ENCODE data around the gene CYP1A2. TPM values are rescaled to one million over a fixed set of nuclear protein-coding genes. Genes with fewer than 3 reads are reported as not detected.

The CYP1A2 gene
- total RNA-seq, 2 experiments from 2014 or later, result not detected

GRCh38 chr15:74799856-74800558 lies 51.4 kb downstream of the CYP1A2 start:
- H3K4me3 Mint-ChIP-seq, result no peak overlapping the region
- ATAC-seq, result peak; percentile 91
- no peaks in the 10 kb centered on the region for H3K27me3 Mint-ChIP-seq
- DNase-seq, result peak; percentile 91
- peak; percentile 98 for TF ChIP-seq CTCF (IDR thresholded peaks at IDR 0.05)
- peaks cover 71% of the 10 kb centered on the region for H3K36me3 Mint-ChIP-seq (ENCODE audit: low read depth)
- intact Hi-C loops (cut with micrococcal nuclease), result loop anchor here (2.0 kb wide), 1 partner anchor 29 kb away; no protein-coding TSS in a partner anchor
- no peaks in the 10 kb centered on the region for H3K9me3 Mint-ChIP-seq
- H3K27ac Mint-ChIP-seq, result peak overlapping the region; percentile 90
- ChIA-PET CTCF (interaction anchor here (0.7 to 25.9 kb wide), 14 partner anchors 9 to 179 kb away, joined by 3 to 1327 read pairs (median 4); partner anchors contain the start of genes CPLX3 and CSK), POLR2A (interaction anchor here (0.7 to 3.7 kb wide), 10 partner anchors 9 to 254 kb away, joined by 3 to 31 read pairs (median 8); no protein-coding TSS in a partner anchor)
- peaks cover 46% of the 10 kb centered on the region for H3K4me1 Mint-ChIP-seq (ENCODE audit: low read depth)

- no peak for TF ChIP-seq CTCF (IDR thresholded peaks at IDR 0.05)
- CTCF ChIA-PET, result interaction anchor here (1.0 to 25.9 kb wide), 5 partner anchors 10 to 179 kb away, joined by 3 to 1327 read pairs (median 5); partner anchors contain the start of gene CSK
- intact Hi-C loops (cut with micrococcal nuclease), result loop anchor here (2.0 kb wide), 1 partner anchor 30 kb away; no protein-coding TSS in a partner anchor
- Mint-ChIP-seq H3K27ac (peak overlapping the region; percentile 90), H3K27me3 (no peaks in the 10 kb centered on the region), H3K36me3 (ENCODE audit: low read depth) (peaks cover 67% of the 10 kb centered on the region), H3K4me3 (no peak overlapping the region), H3K4me1 (ENCODE audit: low read depth) (peaks cover 41% of the 10 kb centered on the region), H3K9me3 (no peaks in the 10 kb centered on the region)
- no peak for ATAC-seq
- POLR2A ChIA-PET, result interaction anchor here (0.7 to 3.7 kb wide), 5 partner anchors 13 to 255 kb away, joined by 3 to 31 read pairs (median 17); no protein-coding TSS in a partner anchor
- no peak for DNase-seq
Measured at GRCh38 chr15:74800559-74801094, 52.0 kb downstream of the CYP1A2 start.

GRCh38 chr15:74801311-74801997 lies 52.8 kb downstream of the CYP1A2 start:
- TF ChIP-seq CTCF (IDR thresholded peaks at IDR 0.05), result no peak
- H3K9me3 Mint-ChIP-seq, result no peaks in the 10 kb centered on the region
- H3K4me3 Mint-ChIP-seq, result no peak overlapping the region
- H3K27me3 Mint-ChIP-seq, result no peaks in the 10 kb centered on the region
- DNase-seq (no peak), ATAC-seq (no peak)
- POLR2A ChIA-PET, result interaction anchor here (2.3 to 3.7 kb wide), 2 partner anchors 14 to 31 kb away, joined by 20 to 31 read pairs; no protein-coding TSS in a partner anchor
- H3K4me1 Mint-ChIP-seq (ENCODE audit: low read depth), result peaks cover 36% of the 10 kb centered on the region
- peak overlapping the region; percentile 49 for H3K27ac Mint-ChIP-seq
- CTCF ChIA-PET, result interaction anchor here (1.0 to 25.9 kb wide), 5 partner anchors 9 to 180 kb away, joined by 3 to 1327 read pairs (median 5); partner anchors contain the start of gene CSK
- intact Hi-C loops (cut with micrococcal nuclease), result loop anchor here (2.0 kb wide), 1 partner anchor 31 kb away; no protein-coding TSS in a partner anchor
- H3K36me3 Mint-ChIP-seq (ENCODE audit: low read depth), result peaks cover 61% of the 10 kb centered on the region

GRCh38 chr15:74802290-74802689 lies 53.6 kb downstream of the CYP1A2 start:
- no peak for ATAC-seq
- intact Hi-C loops (cut with micrococcal nuclease), result no loop called here
- DNase-seq, result no peak
- ChIA-PET POLR2A (interaction anchor here (0.6 to 3.7 kb wide), 2 partner anchors 10 to 31 kb away, joined by 3 to 31 read pairs; partner anchors contain the start of gene LMAN1L), CTCF (interaction anchor here (8.1 kb wide), 1 partner anchor 31 kb away, joined by 83 read pairs; no protein-coding TSS in a partner anchor)
- H3K4me3 Mint-ChIP-seq, result no peak overlapping the region
- no peak overlapping the region for H3K27ac Mint-ChIP-seq
- no peaks in the 10 kb centered on the region for H3K9me3 Mint-ChIP-seq
- peaks cover 59% of the 10 kb centered on the region for H3K36me3 Mint-ChIP-seq (ENCODE audit: low read depth)
- no peaks in the 10 kb centered on the region for H3K27me3 Mint-ChIP-seq
- TF ChIP-seq CTCF (IDR thresholded peaks at IDR 0.05), result no peak
- peaks cover 38% of the 10 kb centered on the region for H3K4me1 Mint-ChIP-seq (ENCODE audit: low read depth)

Measured in activated CD8-positive, alpha-beta T cell treated with anti-CD3 and anti-CD28 coated beads for 36 hours (primary cell).